22Rv1 (cell line): ENCODE data around the gene SRSF3.

ENCODE experiments used
- H3K27ac ChIP-seq: fragments of 450-650 bp; 2 replicates; pipeline ENCODE4 v1.5.1; 2017
- CTCF ChIP-seq: fragments of 450-650 bp; IDR thresholded peaks from 2 replicates; pipeline ENCODE4 v1.5.1; 2017; ENCODE audit warnings: mild to moderate bottlenecking
- ZFX ChIP-seq: fragments of 450-650 bp; IDR thresholded peaks from 2 replicates; pipeline ENCODE4 v1.6.1; 2017; ENCODE audit warnings: antibody characterized with exemption, borderline replicate concordance

The SRSF3 gene

GRCh38 chr6:36639171-36639808 lies 45.1 kb downstream of the SRSF3 start:
- no peak overlapping the region for H3K27ac ChIP-seq
- TF ChIP-seq CTCF (no peak), ZFX (no peak)

DNA sequence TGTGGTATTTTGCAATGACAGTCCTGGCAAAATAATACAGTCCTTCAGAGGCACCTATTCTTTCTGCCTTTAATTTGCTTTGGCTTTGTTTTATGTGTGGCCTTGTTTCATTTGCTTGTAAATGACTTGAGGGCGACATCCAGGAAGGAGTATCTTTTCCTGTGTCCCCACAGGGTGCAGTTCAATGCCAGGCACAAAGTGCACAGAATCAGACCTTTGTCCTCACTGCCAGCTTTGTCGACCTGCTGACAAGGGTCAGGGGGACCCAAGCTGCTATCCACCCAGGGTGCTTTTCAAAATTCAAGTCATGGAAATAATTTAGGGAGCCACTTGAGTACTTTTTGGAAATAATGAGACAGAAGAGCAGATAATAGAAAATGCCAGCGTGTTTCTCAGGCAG lies 47.4 kb downstream of the SRSF3 start:
- no peak overlapping the region for H3K27ac ChIP-seq
- no peak for TF ChIP-seq CTCF
- no peak for TF ChIP-seq ZFX

DNA sequence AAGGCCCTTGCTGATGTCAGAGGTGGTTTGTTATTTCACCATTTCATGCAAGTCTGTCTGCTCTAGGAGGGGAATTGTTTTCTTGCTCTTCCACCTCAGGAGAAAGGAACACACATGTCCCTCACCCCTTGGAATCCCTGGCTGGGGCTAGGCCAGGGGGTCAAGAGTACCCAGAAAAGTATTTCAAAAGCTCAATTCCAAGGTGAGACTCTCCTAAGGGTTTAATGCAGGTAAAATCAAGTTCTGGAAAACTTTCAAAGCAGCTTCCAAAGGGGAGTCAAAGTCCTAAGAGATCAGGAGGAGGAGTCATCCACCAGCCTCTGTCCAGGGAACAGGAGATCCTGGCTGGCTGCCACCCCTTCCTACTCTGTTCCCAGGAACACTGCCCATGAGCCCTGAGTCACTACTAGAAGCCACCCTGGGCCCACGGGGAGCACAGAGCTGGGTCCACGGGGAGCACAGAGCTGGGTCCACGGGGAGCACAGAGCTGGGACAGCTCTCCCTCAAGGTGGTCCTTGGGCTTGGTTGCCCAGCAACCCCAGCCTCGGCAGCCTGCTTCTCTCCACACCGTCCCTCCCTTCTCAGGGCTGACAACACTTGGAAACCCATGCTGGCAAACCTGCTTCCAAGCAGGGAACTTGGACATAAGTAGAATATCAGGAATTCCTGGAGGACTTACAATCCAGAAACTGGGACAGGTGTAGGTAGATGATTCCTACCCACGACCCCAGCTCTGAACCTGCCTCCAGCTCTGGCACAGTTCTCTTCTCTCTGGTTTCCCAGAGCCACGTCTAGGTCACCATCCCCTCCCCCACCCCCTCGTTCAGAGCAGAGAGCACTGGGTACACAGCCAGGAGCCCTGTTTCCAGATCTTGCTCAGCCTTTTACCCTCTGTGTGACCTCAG lies 49.0 kb downstream of the SRSF3 start:
- no peak overlapping the region for H3K27ac ChIP-seq

DNA sequence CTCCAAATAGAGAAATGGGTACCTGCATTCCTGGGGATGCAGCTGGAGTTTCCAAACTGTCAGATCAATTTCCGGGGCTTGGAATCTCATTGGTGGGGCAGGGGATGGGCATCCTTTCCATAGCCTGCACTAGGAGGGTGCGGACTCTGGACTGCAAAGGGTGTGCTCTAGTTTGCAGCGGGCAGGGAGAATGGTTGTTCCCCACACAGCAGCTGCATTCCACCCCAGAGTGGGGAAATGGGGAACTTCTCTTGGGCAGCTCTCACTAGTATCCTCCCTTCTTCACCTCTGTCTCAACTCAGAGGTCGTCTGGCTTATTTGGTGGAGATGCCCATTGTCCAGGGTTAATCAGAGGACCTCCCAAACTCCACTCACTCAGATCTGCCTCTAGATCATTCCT lies 49.8 kb downstream of the SRSF3 start:
- H3K27ac ChIP-seq, result no peak overlapping the region
- no peak for TF ChIP-seq CTCF
- no peak for TF ChIP-seq ZFX

More for the DNA sequence above, 49.0 kb downstream of the SRSF3 start:
- TF ChIP-seq CTCF, result no peak
- TF ChIP-seq ZFX, result no peak

DNA sequence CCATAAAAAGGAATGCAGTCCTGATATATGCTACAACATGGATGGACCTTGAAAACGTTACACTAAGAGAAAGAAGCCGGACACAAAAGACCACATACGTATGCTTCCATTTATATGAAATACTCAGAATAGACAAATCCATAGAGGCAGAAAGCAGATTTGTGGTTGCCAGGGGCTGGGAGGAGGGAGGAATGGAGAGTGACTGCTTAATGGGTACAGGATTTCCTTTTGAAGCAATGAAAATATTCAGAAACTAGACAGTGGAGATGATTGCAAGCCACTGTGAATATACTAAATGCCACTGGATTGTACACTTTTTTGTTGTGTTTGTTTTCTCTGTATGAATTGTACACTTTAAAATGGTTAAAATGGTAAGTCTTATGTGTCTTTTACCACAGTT lies 54.9 kb downstream of the SRSF3 start:
- no peak for TF ChIP-seq ZFX
- no peak for TF ChIP-seq CTCF
- H3K27ac ChIP-seq, result no peak overlapping the region

DNA sequence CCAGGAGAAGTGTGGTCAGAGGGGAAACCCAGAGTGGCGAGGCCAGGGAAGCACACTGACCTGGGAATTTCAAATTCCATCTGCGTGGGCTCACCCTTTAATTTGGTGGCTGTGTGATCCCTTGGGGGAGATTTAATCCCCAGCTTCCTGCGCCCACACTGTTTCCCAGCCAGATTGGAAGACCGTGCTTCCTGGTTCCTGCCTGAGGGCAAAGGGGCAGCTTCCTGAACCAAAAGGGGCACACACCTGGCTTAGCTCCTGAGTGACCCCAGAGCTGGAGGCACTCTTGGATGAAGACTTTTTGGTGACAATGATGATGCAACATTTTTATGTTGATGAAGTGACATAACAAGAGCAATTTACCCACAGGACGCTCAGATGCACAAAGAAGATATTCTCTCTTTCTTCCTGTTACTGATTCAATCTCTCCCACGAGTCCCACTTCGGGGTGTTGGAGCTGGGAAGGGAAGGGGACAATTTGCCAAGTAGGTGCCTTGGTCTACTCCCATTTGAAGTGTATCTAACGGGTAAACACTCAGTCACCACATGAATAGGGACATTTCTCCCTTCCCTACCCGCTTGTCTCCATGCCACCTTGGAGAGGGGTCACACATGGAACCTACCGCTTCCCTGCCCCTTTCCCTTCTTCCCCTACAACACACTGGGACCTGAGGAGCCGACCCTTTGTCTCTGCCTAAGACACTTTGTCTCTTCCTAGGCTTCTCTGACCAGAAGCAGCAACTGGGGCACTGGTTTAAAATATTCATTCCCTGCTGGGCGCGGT lies 55.7 kb downstream of the SRSF3 start:
- no peak for TF ChIP-seq CTCF
- no peak for TF ChIP-seq ZFX
- no peak overlapping the region for H3K27ac ChIP-seq
